Dendritic cell treated with granulocyte-macrophage colony-stimulating factor and Interleukin-4, amounts not matched to agents 40 ng/mL and 50 ng/mL, for 4 days (primary cell): ENCODE data around the gene RAC3.

Experiments
- H3K27ac Mint-ChIP-seq: one replicate; pipeline ENCODE4 v1.8.0; 2022; ENCODE audit warnings: mild to moderate bottlenecking, mixed read lengths
- H3K27me3 Mint-ChIP-seq: one replicate; pipeline ENCODE4 v1.8.0; 2022; ENCODE audit warnings: mild to moderate bottlenecking, mixed read lengths
- H3K36me3 Mint-ChIP-seq: one replicate; pipeline ENCODE4 v1.8.0; 2022; ENCODE audit warnings: low read depth, mixed read lengths
- H3K4me1 Mint-ChIP-seq: one replicate; pipeline ENCODE4 v1.8.0; 2022; ENCODE audit warnings: low read depth, mixed read lengths
- H3K4me3 Mint-ChIP-seq: one replicate; pipeline ENCODE4 v1.8.0; 2022; ENCODE audit warnings: mild to moderate bottlenecking, moderate library complexity, mixed read lengths
- H3K9me3 Mint-ChIP-seq: one replicate; pipeline ENCODE4 v1.8.0; 2022; ENCODE audit warnings: mixed read lengths
- intact Hi-C: fragments of 100-400 bp; cut with micrococcal nuclease; formaldehyde crosslinking; loops from one replicate; pipeline ENCODE4 v1.15.0; 2022

The RAC3 gene

DNA sequence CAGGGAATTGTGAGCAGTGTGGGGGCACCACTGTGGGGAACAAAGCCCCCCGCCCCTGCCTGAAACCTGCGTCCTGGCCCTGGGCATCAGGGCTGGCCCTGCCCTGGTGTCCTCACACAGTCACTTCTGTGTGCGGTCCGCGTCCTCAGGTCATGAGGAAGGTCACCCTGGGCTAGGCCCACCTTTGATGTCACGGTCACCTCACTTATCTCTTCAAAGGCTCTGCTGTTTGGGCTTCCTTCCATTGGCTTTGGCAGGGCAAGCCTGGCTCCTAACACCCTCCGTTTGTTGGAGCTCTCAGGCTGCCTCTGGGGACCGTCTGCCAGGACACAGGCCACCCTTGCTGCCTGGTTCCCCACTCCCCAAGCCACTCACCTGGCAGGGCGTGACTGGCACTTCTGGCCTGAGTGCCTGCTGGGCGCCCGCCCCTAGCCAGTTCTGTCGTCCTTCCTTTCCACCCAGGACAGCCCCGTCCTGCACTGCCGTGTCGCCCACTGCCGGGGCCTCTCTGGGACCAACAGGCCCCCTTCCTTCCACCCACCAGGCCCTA, 17.6 kb upstream of the RAC3 start:
- no peak overlapping the region for H3K4me3 Mint-ChIP-seq
- intact Hi-C loops: no loop called here
- H3K36me3 Mint-ChIP-seq: peaks cover 86% of the 10 kb centered on the region
- no peaks in the 10 kb centered on the region for H3K27me3 Mint-ChIP-seq
- H3K27ac Mint-ChIP-seq: no peak overlapping the region
- no peaks in the 10 kb centered on the region for H3K9me3 Mint-ChIP-seq
- no peaks in the 10 kb centered on the region for H3K4me1 Mint-ChIP-seq

DNA sequence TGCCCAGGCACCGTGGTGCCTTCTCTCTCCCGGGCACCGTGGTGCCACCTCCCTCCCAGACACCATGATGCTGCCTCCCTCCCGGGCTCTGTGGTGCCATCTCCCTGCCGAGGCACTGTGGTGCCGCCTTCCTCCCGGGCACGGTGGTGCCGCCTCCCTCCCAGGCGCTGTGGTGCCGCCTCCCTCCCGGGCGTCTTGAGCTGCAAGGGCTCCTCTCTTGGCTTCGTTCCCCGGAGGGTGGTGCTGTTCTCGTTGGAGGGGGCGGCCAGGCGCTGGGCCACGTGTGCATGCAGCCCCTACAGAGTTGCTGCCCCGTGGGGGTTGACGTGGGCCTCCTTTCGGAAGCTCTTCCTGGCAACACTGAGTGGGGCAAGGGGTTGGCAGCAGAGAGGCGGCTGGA, 17.0 kb upstream of the RAC3 start:
- H3K27ac Mint-ChIP-seq: no peak overlapping the region
- H3K4me1 Mint-ChIP-seq: no peaks in the 10 kb centered on the region
- no peaks in the 10 kb centered on the region for H3K27me3 Mint-ChIP-seq
- peaks cover 86% of the 10 kb centered on the region for H3K36me3 Mint-ChIP-seq
- no peak overlapping the region for H3K4me3 Mint-ChIP-seq
- no peaks in the 10 kb centered on the region for H3K9me3 Mint-ChIP-seq
- intact Hi-C loops: no loop called here

DNA sequence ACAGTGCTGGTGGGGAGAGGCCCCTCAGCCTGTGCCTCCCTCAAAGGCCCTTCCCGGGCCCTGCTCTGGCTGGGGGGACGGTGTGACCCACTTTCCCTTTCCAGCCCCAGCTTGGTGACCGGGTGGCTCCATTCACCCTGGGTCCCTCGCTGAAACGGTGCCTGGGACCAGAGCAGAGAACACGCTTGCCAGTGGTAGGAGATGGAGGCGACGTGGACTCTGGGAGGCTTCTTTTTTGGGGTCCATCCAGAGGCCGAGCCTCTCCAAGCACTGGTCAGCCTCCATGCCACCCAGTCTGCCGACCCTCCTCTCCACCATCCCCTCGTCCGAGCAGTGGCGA, 16.5 kb upstream of the RAC3 start:
- Mint-ChIP-seq H3K36me3 (peaks cover 82% of the 10 kb centered on the region), H3K4me3 (no peak overlapping the region), H3K4me1 (peaks cover 2% of the 10 kb centered on the region), H3K27me3 (no peaks in the 10 kb centered on the region), H3K9me3 (no peaks in the 10 kb centered on the region), H3K27ac (no peak overlapping the region)
- intact Hi-C loops: no loop called here

GRCh38 chr17:82015311-82015971, 16.0 kb upstream of the RAC3 start:
- H3K36me3 Mint-ChIP-seq: peaks cover 82% of the 10 kb centered on the region
- no peaks in the 10 kb centered on the region for H3K9me3 Mint-ChIP-seq
- peaks cover 7% of the 10 kb centered on the region for H3K4me1 Mint-ChIP-seq
- no peak overlapping the region for H3K27ac Mint-ChIP-seq
- H3K27me3 Mint-ChIP-seq: no peaks in the 10 kb centered on the region
- H3K4me3 Mint-ChIP-seq: no peak overlapping the region
- intact Hi-C loops: no loop called here

GRCh38 chr17:82016061-82016874, 15.2 kb upstream of the RAC3 start:
- Mint-ChIP-seq H3K4me1 (peaks cover 15% of the 10 kb centered on the region), H3K4me3 (no peak overlapping the region), H3K27me3 (no peaks in the 10 kb centered on the region), H3K9me3 (no peaks in the 10 kb centered on the region), H3K27ac (no peak overlapping the region), H3K36me3 (peaks cover 75% of the 10 kb centered on the region)
- intact Hi-C loops: no loop called here

- intact Hi-C loops: no loop called here
These were observed 14.5 kb upstream of the RAC3 start for GRCh38 chr17:82016875-82017459.

DNA sequence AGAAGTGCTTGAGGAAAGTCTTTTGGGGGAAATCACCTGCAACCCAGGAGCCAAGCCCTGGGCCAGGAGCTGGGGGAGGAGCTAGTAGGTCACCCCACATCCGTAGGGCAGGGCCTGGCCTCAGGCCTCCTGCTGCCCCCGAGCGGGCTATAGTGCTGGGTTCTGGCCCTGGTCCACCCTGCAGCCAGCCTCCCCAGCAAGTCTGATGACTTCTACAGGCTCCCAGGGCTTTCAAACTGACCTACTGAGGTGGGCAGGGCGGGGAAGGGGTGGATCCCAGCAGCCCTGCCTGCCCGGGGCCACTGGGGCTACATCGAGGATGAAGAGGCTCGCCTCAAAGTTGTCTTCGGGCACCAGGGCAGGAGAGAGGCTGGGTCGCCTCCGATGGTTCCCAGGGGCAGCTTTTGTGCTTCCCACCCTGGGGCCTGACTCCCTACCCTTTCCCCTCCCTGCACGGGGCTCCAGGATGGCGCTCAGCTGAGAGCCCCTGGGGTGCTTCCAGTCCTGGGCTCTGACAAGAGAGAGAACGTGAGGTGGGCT, 13.8 kb upstream of the RAC3 start:
- Mint-ChIP-seq H3K4me3 (no peak overlapping the region), H3K4me1 (peaks cover 24% of the 10 kb centered on the region), H3K27me3 (no peaks in the 10 kb centered on the region), H3K36me3 (peaks cover 69% of the 10 kb centered on the region), H3K9me3 (no peaks in the 10 kb centered on the region), H3K27ac (no peak overlapping the region)
- intact Hi-C loops: no loop called here

More at GRCh38 chr17:82016875-82017459, 14.5 kb upstream of the RAC3 start:
- Mint-ChIP-seq H3K27me3 (no peaks in the 10 kb centered on the region), H3K9me3 (no peaks in the 10 kb centered on the region), H3K4me3 (no peak overlapping the region), H3K4me1 (peaks cover 22% of the 10 kb centered on the region), H3K27ac (no peak overlapping the region), H3K36me3 (peaks cover 69% of the 10 kb centered on the region)

- Mint-ChIP-seq H3K4me3 (no peak overlapping the region), H3K27me3 (no peaks in the 10 kb centered on the region), H3K36me3 (peaks cover 65% of the 10 kb centered on the region), H3K9me3 (no peaks in the 10 kb centered on the region), H3K27ac (no peak overlapping the region), H3K4me1 (peaks cover 24% of the 10 kb centered on the region)
- intact Hi-C loops: no loop called here
These were observed 13.1 kb upstream of the RAC3 start for GRCh38 chr17:82018152-82018988.

- H3K4me1 Mint-ChIP-seq: peaks cover 31% of the 10 kb centered on the region
- H3K27me3 Mint-ChIP-seq: no peaks in the 10 kb centered on the region
- peaks cover 57% of the 10 kb centered on the region for H3K36me3 Mint-ChIP-seq
- H3K27ac Mint-ChIP-seq: no peak overlapping the region
- H3K4me3 Mint-ChIP-seq: no peak overlapping the region
- intact Hi-C loops: no loop called here
- no peaks in the 10 kb centered on the region for H3K9me3 Mint-ChIP-seq
These were observed 12.3 kb upstream of the RAC3 start for GRCh38 chr17:82018989-82019689.

DNA sequence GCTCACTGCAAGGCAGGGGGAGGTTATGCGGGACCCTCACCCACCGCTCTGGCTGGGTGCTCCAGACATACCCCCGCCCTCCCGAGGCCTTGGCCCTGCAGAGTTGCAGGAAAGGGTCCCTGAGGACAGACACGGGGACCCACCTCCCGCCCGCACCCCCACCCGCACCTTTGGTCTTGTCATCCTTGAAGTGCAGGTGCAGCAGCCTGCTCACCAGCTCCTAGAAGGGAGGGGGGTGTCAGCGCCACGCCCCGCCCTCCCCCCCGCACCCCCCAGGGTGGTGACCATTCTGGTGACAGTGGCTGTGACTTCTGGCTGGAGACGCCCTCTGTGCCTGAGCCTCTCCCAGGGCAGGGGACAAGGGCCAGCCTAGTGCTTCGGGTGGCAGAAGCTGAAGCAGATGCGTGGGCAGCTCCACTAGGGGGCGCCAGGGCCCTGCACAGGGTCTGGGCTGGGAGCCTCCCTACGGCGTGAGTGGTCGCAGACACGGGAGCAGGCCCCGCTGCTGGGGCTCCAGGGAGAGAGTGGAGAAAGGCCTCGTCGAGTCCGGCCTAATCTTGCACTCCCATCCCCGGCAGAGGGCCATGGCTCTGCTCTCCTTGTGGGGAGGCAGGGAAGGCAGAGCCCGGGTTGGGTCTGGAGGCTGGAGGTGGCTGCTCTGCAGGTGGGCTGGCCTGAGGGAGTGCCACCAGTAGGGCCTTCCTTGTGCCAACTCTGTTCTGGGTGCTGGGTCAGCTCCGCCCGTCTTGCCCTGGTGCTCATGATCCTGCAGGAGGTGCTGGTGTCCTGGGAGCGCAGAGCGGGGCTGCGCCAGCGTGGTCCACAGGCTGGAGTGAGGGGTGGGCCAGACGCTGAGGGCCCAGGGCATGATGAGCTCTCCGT, 11.5 kb upstream of the RAC3 start:
- intact Hi-C loops: no loop called here
- Mint-ChIP-seq H3K27me3 (no peaks in the 10 kb centered on the region), H3K36me3 (peaks cover 53% of the 10 kb centered on the region), H3K4me3 (no peak overlapping the region), H3K27ac (no peak overlapping the region), H3K9me3 (no peaks in the 10 kb centered on the region), H3K4me1 (peaks cover 35% of the 10 kb centered on the region)

- peaks cover 53% of the 10 kb centered on the region for H3K36me3 Mint-ChIP-seq
- H3K9me3 Mint-ChIP-seq: no peaks in the 10 kb centered on the region
- peaks cover 35% of the 10 kb centered on the region for H3K4me1 Mint-ChIP-seq
- H3K27me3 Mint-ChIP-seq: no peaks in the 10 kb centered on the region
- H3K27ac Mint-ChIP-seq: no peak overlapping the region
- intact Hi-C loops: loop anchor here (1.0 kb wide), 1 partner anchor 61 kb away; no protein-coding TSS in a partner anchor
- no peak overlapping the region for H3K4me3 Mint-ChIP-seq
These were observed 10.8 kb upstream of the RAC3 start for GRCh38 chr17:82020572-82021106.
